ENCODE data around the gene AGAP3. TPM values are rescaled to one million over a fixed set of nuclear protein-coding genes. Genes with fewer than 3 reads are reported as not detected.

AGAP3 gene
- total and polyA plus RNA-seq, 2 of the 4 experiments (the other 2 are of a cell fraction), result 35.3 to 93.9 TPM

GRCh38 chr7:151140826-151141225 lies 54.6 kb downstream of the AGAP3 start:
- H2BK15ac ChIP-seq (ENCODE audit: low read depth, low read length), result no peak overlapping the region
- H3K27ac ChIP-seq (ENCODE audit: insufficient read depth, low read length), result no peak overlapping the region
- WGBS, 2 experiments (ENCODE audit: extremely low coverage in 2 of 2, insufficient read length in 1 of 2), result 100% methylated on average over 4 of the region's 7 CpGs; no CpG with 5 or more reads in 1 of the 2 experiments
- no peak overlapping the region for H3K4ac ChIP-seq (ENCODE audit: low read depth, low read length)
- H3K23ac ChIP-seq (ENCODE audit: low read depth, low read length), result no peak overlapping the region
- no peaks in the 10 kb centered on the region for H3K27me3 ChIP-seq (ENCODE audit: control insufficient read depth, insufficient read depth, low read length)
- no peak overlapping the region for H3K18ac ChIP-seq (ENCODE audit: low read depth, low read length)
- H2AK9ac ChIP-seq (replicated peaks; ENCODE audit: low read depth, low read length, poor library complexity), result no peak overlapping the region
- H3K9ac ChIP-seq (ENCODE audit: low read depth, low read length), result no peak overlapping the region
- H4K20me1 ChIP-seq (ENCODE audit: insufficient read depth, low read length), result peaks cover 3% of the 10 kb centered on the region
- H3K9me3 ChIP-seq (ENCODE audit: control insufficient read depth, insufficient read depth, low read length), result no peaks in the 10 kb centered on the region
- H2BK120ac ChIP-seq (ENCODE audit: low read depth, low read length), result no peak overlapping the region
- no peak overlapping the region for H3K4me2 ChIP-seq (ENCODE audit: low read depth, low read length)
- BruUV-seq (replicated peaks), result no TSS peak
- dilution Hi-C loops (cut with HindIII; ENCODE audit: low sequenced_read_pairs, unreplicated experiment), result no loop called here
- H3K4me3 ChIP-seq (ENCODE audit: insufficient read depth, low read depth, low read length), result no peak overlapping the region
- H3K36me3 ChIP-seq (ENCODE audit: control insufficient read depth, insufficient read depth, low read length), result peaks cover 71% of the 10 kb centered on the region
- ChIA-PET CTCF (no interaction called here), POLR2A (ENCODE audit: unreplicated experiment) (no interaction called here)
- H4K91ac ChIP-seq (ENCODE audit: insufficient read depth, low read depth, low read length), result no peak overlapping the region
- no peak overlapping the region for H3K56ac ChIP-seq (ENCODE audit: extremely low read depth, insufficient read depth, low read length)
- H4K5ac ChIP-seq (ENCODE audit: low read depth, low read length), result no peak overlapping the region
- no peak for TF ChIP-seq MAZ (IDR thresholded peaks at IDR 0.05; ENCODE audit: borderline replicate concordance, low read depth, low read length)
- TF ChIP-seq CEBPB (IDR thresholded peaks at IDR 0.05; ENCODE audit: low read depth, low read length), result no peak
- no peak for TF ChIP-seq SMC3 (IDR thresholded peaks at IDR 0.05; ENCODE audit: low read depth, low read length)
- no peak for TF ChIP-seq RFX5 (IDR thresholded peaks at IDR 0.05; ENCODE audit: low read depth, low read length)
- no peak for TF ChIP-seq RAD21 (IDR thresholded peaks at IDR 0.05; ENCODE audit: low read length)
- no peak for TF ChIP-seq NFE2L2 (IDR thresholded peaks at IDR 0.05; ENCODE audit: low read depth, low read length)
- no peak for TF ChIP-seq BHLHE40 (IDR thresholded peaks at IDR 0.05; ENCODE audit: low read depth, low read length)
- TF ChIP-seq CHD1 (IDR thresholded peaks at IDR 0.05; ENCODE audit: low read depth, low read length), result no peak
- TF ChIP-seq, protein P1, sequence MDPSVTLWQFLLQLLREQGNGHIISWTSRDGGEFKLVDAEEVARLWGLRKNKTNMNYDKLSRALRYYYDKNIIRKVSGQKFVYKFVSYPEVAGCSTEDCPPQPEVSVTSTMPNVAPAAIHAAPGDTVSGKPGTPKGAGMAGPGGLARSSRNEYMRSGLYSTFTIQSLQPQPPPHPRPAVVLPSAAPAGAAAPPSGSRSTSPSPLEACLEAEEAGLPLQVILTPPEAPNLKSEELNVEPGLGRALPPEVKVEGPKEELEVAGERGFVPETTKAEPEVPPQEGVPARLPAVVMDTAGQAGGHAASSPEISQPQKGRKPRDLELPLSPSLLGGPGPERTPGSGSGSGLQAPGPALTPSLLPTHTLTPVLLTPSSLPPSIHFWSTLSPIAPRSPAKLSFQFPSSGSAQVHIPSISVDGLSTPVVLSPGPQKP (IDR thresholded peaks at IDR 0.05; ENCODE audit: borderline replicate concordance, low read depth, low read length), result no peak
- no peak for TF ChIP-seq POLR2A (IDR thresholded peaks at IDR 0.05; ENCODE audit: low read depth, low read length)
- TF ChIP-seq FOS (IDR thresholded peaks at IDR 0.05; ENCODE audit: low read depth, low read length), result no peak
- in situ Hi-C loops (cut with MboI; ENCODE audit: low sequenced_read_pairs), result no loop called here
- ATAC-seq (ENCODE audit: low read depth) (no peak), DNase-seq (no peak)
- H2BK5ac ChIP-seq (ENCODE audit: low read depth, low read length, poor library complexity, severe bottlenecking), result no peak overlapping the region
- no peak overlapping the region for H2AFZ ChIP-seq (replicated peaks; ENCODE audit: low read length, poor library complexity)
- intact Hi-C loops (cut with micrococcal nuclease), result no loop called here
- no peaks in the 10 kb centered on the region for H3K4me1 ChIP-seq (ENCODE audit: control insufficient read depth, insufficient read depth, low read length)
- H4K8ac ChIP-seq (ENCODE audit: low read depth in 2 of 2, low read length in 2 of 2), result no peak overlapping the region
- no peak overlapping the region for H2BK20ac ChIP-seq (ENCODE audit: low read depth, low read length)
- H2AK5ac ChIP-seq (ENCODE audit: low read depth, low read length), result no peak overlapping the region
- H3K9me1 ChIP-seq (ENCODE audit: insufficient read depth, low read length), result 0 out of 2 replicates have a peak, but pooled peaks cover 3% of the 10 kb centered on the region
- no peak overlapping the region for H3K14ac ChIP-seq (replicated peaks; ENCODE audit: low read depth, low read length)
- H3K79me1 ChIP-seq (ENCODE audit: low read depth in 1 of 2, low read length in 2 of 2), result no peaks in the 10 kb centered on the region
